HepG2 (cell line): ENCODE data around the gene PLXNA4. TPM values are rescaled to one million over a fixed set of nuclear protein-coding genes. Genes with fewer than 3 reads are reported as not detected.

Experiments used
- ATAC-seq: fragments of 200-7000 bp; cut with Tn5 transposase; 3 replicates; pipeline ENCODE4 v1.9.1; 2020; ENCODE audit warnings: mild to moderate bottlenecking, moderate library complexity
- BruUV-seq: library from RNA; stranded (reverse); fragments of 400-500 nt; replicated peaks from 2 replicates; lab custom pipeline; 2021; lab: Mats Ljungman, UMichigan
- CTCF ChIA-PET: fragments of 300-600 bp; formaldehyde crosslinking; extraction: SDS; loops from one replicate; lab custom pipeline; 2021; ENCODE audit warnings: low total read pairs, inconsistent platforms, low intra/inter-chr PET ratio; lab: Yijun Ruan, JAX
- POLR2A ChIA-PET: fragments of 350-600 bp; sonication (Branson Sonifier 250); formaldehyde crosslinking; loops from one replicate; lab custom pipeline; 2020; ENCODE audit warnings: antibody characterized with exemption, inconsistent platforms; lab: Yijun Ruan, JAX
- DNase-seq: peaks from one replicate; pipeline ENCODE4 v3.0.0-alpha.2; 2015; ENCODE audit warnings: low spot score
- FAIRE-seq: peaks from 3 replicates; lab custom pipeline; 2011; peaks lifted over from hg19 to GRCh38; lab: Jason Lieb, UNC
- H2AFZ ChIP-seq: one replicate; pipeline ENCODE4 v1.6.1; 2011; ENCODE audit warnings: low read length, inconsistent platforms
- H3K27ac ChIP-seq: fragments of 300-600 bp; 3 replicates; pipeline ENCODE4 v1.8.0; 2011; ENCODE audit warnings: mixed run types, mild to moderate bottlenecking, mixed read lengths, low read length, inconsistent platforms; ENCODE audit not compliant: insufficient read depth; ENCODE audit errors: extremely low read length
- H3K27me3 ChIP-seq, 2 experiments: fragments of 200-600 bp in 1 of 2; 2 replicates in 1 of 2; 3 replicates in 1 of 2; pipeline versions ENCODE4 v1.6.0 to v1.8.0; 2011; ENCODE audit warnings: low read length in 2 of 2, mild to moderate bottlenecking in 2 of 2, moderate library complexity in 2 of 2, inconsistent platforms in 1 of 2; ENCODE audit not compliant: insufficient read depth in 2 of 2, control insufficient read depth in 1 of 2
- H3K36me3 ChIP-seq, 2 experiments: fragments of 200-600 bp in 1 of 2; replicated peaks in 1 of 2; 2 replicates in 1 of 2; 3 replicates in 1 of 2; pipeline versions ENCODE4 v1.5.1 to v1.8.0; 2011; ENCODE audit warnings: low read length in 2 of 2, inconsistent platforms in 1 of 2; ENCODE audit not compliant: insufficient read depth in 2 of 2, control insufficient read depth in 1 of 2
- H3K4me1 ChIP-seq: 2 replicates; pipeline ENCODE4 v1.5.1; 2012; ENCODE audit warnings: low read length, inconsistent platforms; ENCODE audit not compliant: insufficient read depth
- H3K4me2 ChIP-seq: 2 replicates; pipeline ENCODE4 v1.6.0; 2011; ENCODE audit warnings: low read depth, low read length, inconsistent platforms
- H3K4me3 ChIP-seq, 3 experiments: fragments of 200-600 bp in 1 of 3; sonication (generic), shearing (Covaris generic) in 1 of 3; replicated peaks in 1 of 3; 2 replicates each; pipeline ENCODE4 v1.5.1; 2011 to 2016; ENCODE audit warnings: low read length in 3 of 3, inconsistent platforms in 2 of 3, low read depth in 2 of 3, mild to moderate bottlenecking in 2 of 3, control low read depth in 1 of 3, mixed read lengths in 1 of 3; ENCODE audit not compliant: insufficient read depth in 1 of 3
- H3K79me2 ChIP-seq: one replicate; pipeline ENCODE4 v1.6.1; 2011; ENCODE audit warnings: low read length, inconsistent platforms; ENCODE audit not compliant: insufficient read depth
- H3K9ac ChIP-seq: 2 replicates; pipeline ENCODE4 v1.6.0; 2011; ENCODE audit warnings: mild to moderate bottlenecking, low read depth, low read length, inconsistent platforms; ENCODE audit not compliant: insufficient read depth
- H3K9me3 ChIP-seq: 2 replicates; pipeline ENCODE4 v1.5.1; 2012; ENCODE audit warnings: mild to moderate bottlenecking, low read length
- H4K20me1 ChIP-seq: 2 replicates; pipeline ENCODE4 v1.6.0; 2011; ENCODE audit warnings: inconsistent platforms, mild to moderate bottlenecking, low read length, moderate library complexity; ENCODE audit not compliant: insufficient read depth
- AHDC1 ChIP-seq: sonication (generic); formaldehyde crosslinking; IDR thresholded peaks from 2 replicates; pipeline ENCODE4 v1.5.1; 2020; ENCODE audit warnings: mild to moderate bottlenecking, missing genetic modification reagents, borderline replicate concordance
- KDM1A ChIP-seq: IDR thresholded peaks from 2 replicates; pipeline ENCODE4 v1.6.1; 2016; ENCODE audit warnings: missing compliant biosample characterization
- MIER3 ChIP-seq: IDR thresholded peaks from 2 replicates; pipeline ENCODE4 v1.6.1; 2016; ENCODE audit warnings: missing compliant biosample characterization, borderline replicate concordance
- PAX8 ChIP-seq: sonication (generic); formaldehyde crosslinking; IDR thresholded peaks from 2 replicates; pipeline ENCODE4 v1.8.0; 2022; ENCODE audit warnings: mild to moderate bottlenecking, missing genetic modification reagents, borderline replicate concordance
- PAXIP1 ChIP-seq: sonication (generic); formaldehyde crosslinking; conservative IDR thresholded peaks from 2 replicates; pipeline ENCODE4 v1.4.0; 2020; ENCODE audit warnings: mild to moderate bottlenecking, missing genetic modification reagents, moderate library complexity
- RAD51 ChIP-seq: fragments of 450-650 bp; IDR thresholded peaks from 2 replicates; pipeline ENCODE4 v1.6.1; 2016; ENCODE audit warnings: borderline replicate concordance
- XBP1 ChIP-seq: sonication (generic); formaldehyde crosslinking; IDR thresholded peaks from 2 replicates; pipeline ENCODE4 v1.5.0; 2020; ENCODE audit warnings: missing genetic modification reagents
- ZBTB39 ChIP-seq: sonication (generic); formaldehyde crosslinking; IDR thresholded peaks from 2 replicates; pipeline ENCODE4 v1.5.0; 2020; ENCODE audit warnings: missing genetic modification reagents
- ZBTB46 ChIP-seq: sonication (generic); formaldehyde crosslinking; IDR thresholded peaks from 2 replicates; pipeline ENCODE4 v1.4.0; 2020; ENCODE audit warnings: mild to moderate bottlenecking, missing genetic modification reagents, borderline replicate concordance
- ZNF234 ChIP-seq: sonication (generic); formaldehyde crosslinking; conservative IDR thresholded peaks from 2 replicates; pipeline ENCODE4 v1.5.1; 2020; ENCODE audit warnings: mild to moderate bottlenecking, missing genetic modification reagents
- ZNF850 ChIP-seq: sonication (generic); formaldehyde crosslinking; conservative IDR thresholded peaks from 2 replicates; pipeline ENCODE4 v1.9.0; 2021; ENCODE audit warnings: mild to moderate bottlenecking, missing genetic modification reagents
- ZSCAN20 ChIP-seq: sonication (generic); formaldehyde crosslinking; IDR thresholded peaks from 2 replicates; pipeline ENCODE4 v1.4.0; 2020; ENCODE audit warnings: missing genetic modification reagents, mild to moderate bottlenecking, borderline replicate concordance
- WGBS: methylation state at CpG from one replicate; pipeline ENCODE4 v1.1.6; 2017; ENCODE audit warnings: low lambda C conversion rate; 5-methylcytosine and 5-hydroxymethylcytosine counted together
- in situ Hi-C: cut with HindIII; loops from 2 replicates; pipeline ENCODE4 v1.10.0; 2017; ENCODE audit warnings: low pct_unique_long_range_greater_than_20kb; ENCODE audit not compliant: extremely low pct_ligation_motif_present
- intact Hi-C: fragments of 100-400 bp; cut with micrococcal nuclease; formaldehyde crosslinking; loops from one replicate; pipeline ENCODE4 v1.10.0; 2022; ENCODE audit not compliant: unreplicated experiment
- polyA plus RNA-seq, 8 experiments: library from polyadenylated mRNA; depleted of rRNA in 3 of 8; stranded (reverse) in 7 of 8; unstranded in 1 of 8; fragments of >200 nt; fragmentation: Illumina TruSeq in 4 of 8; extraction: Trizol in 4 of 8; gene quantifications; 2 replicates each; pipeline versions ENCODE4 v1.2.1 to v1.2.3, GENCODE V29; 2011 to 2016; ENCODE audit warnings: low read depth in 4 of 8, missing spikeins in 1 of 8, mixed read lengths in 1 of 8; ENCODE audit not compliant: insufficient read depth in 1 of 8
- total RNA-seq, 5 experiments: library from RNA; depleted of rRNA; stranded (reverse); fragments of >200 nt; fragmentation: Illumina TruSeq; extraction: Trizol; gene quantifications; 2 replicates each; pipeline ENCODE4 v1.2.3, GENCODE V29; 2016; ENCODE audit warnings: low read depth in 1 of 5

Gene PLXNA4
- total and polyA plus RNA-seq, 2 of the 13 experiments (the other 11 are each of a cell fraction or from before 2014, with no cell fraction given), result 0.01 to 0.04 TPM

GRCh38 chr7:132458729-132459128 lies 117.5 kb downstream of the PLXNA4 start:
- Histone ChIP-seq H3K4me3 (no peak overlapping the region), H3K27ac (no peak overlapping the region), H3K9ac (no peak overlapping the region), H3K79me2 (no peaks in the 10 kb centered on the region), H3K4me2 (no peak overlapping the region), H2AFZ (no peak overlapping the region), H3K36me3 (no peaks in the 10 kb centered on the region), H3K9me3 (no peaks in the 10 kb centered on the region), H3K4me1 (no peaks in the 10 kb centered on the region), H3K27me3 (no peaks in the 10 kb centered on the region; a peak in 1 of 5 replicates), H4K20me1 (no peaks in the 10 kb centered on the region)
- CTCF ChIA-PET, result no interaction called here
- POLR2A ChIA-PET, result no interaction called here
- no TSS peak for BruUV-seq
- intact Hi-C loops, result no loop called here
- DNase-seq (no peak), FAIRE-seq (no peak), ATAC-seq (no peak)
- 44% methylated on average over 10 of the region's 10 CpGs for WGBS
- in situ Hi-C loops, result no loop called here
- TF ChIP-seq PAXIP1, result no peak
- no peak for TF ChIP-seq RAD51
- TF ChIP-seq ZSCAN20 (CRISPR knock-in tag), result no peak
- no peak for TF ChIP-seq ZNF850 (CRISPR knock-in tag)
- no peak for TF ChIP-seq XBP1 (CRISPR knock-in tag)
- no peak for TF ChIP-seq MIER3 (CRISPR knock-in tag)
- TF ChIP-seq AHDC1 (CRISPR knock-in tag), result no peak
- no peak for TF ChIP-seq KDM1A (CRISPR knock-in tag)
- no peak for TF ChIP-seq ZBTB39
- TF ChIP-seq ZBTB46 (CRISPR knock-in tag), result no peak
- TF ChIP-seq ZNF234 (CRISPR knock-in tag), result no peak
- TF ChIP-seq PAX8 (CRISPR knock-in tag), result no peak
